Retinal pigment epithelial cell (primary cell): ENCODE measurements around the gene VIP.

Source experiments
- DNase-seq: peaks from one replicate; pipeline ENCODE4 v3.0.0-alpha.2; 2010; ENCODE audit warnings: low read depth
- H3K4me3 ChIP-seq: 2 replicates; pipeline ENCODE4 v1.5.1; 2011; ENCODE audit warnings: mild to moderate bottlenecking, low read length, control low read depth, moderate library complexity
- CTCF ChIP-seq: conservative IDR thresholded peaks from 2 replicates; pipeline ENCODE4 v1.5.1; 2011; ENCODE audit warnings: low read depth, low read length, control low read depth, inconsistent platforms

VIP gene

GRCh38 chr6:152775428-152775827 is 24.8 kb downstream of the VIP start:
- no peak overlapping the region for H3K4me3 ChIP-seq
- no peak for DNase-seq
- no peak for TF ChIP-seq CTCF

- TF ChIP-seq CTCF, result no peak
- no peak for DNase-seq
- H3K4me3 ChIP-seq, result no peak overlapping the region
Measured at GRCh38 chr6:152776833-152777232, 26.2 kb downstream of the VIP start.

DNA sequence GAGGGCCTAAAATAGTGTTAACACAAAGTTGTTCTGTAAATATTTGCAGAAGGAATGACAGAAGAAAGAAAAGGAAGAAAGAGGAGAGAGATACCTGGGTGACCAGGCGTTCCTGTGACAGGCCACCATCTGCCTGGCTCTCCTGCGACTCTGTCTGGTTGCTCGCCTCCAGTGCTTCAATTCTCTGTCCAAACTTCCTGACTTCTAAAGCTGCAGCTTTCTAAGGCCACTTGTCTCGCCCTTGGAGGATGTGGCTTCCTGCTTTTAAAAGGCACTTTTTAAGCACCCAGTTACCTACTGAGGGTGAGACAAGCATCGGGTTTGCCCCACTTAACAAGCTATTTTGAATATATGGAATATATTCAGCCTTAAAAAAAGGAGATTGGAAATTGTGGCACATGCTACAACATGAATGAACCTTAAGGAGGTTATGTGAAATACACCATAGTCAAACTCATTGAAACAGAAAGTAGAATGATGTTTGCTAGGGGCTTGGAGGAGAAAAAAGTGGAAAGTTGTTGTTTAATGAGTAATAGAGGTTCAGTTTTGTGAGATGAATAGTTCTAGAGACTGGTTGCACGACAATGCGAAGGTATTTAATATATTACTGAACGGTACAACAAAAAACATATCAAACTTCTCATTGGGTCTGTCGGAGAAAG is 32.8 kb downstream of the VIP start:
- H3K4me3 ChIP-seq, result no peak overlapping the region
- DNase-seq, result no peak
- no peak for TF ChIP-seq CTCF

- no peak for DNase-seq
- H3K4me3 ChIP-seq, result no peak overlapping the region
- no peak for TF ChIP-seq CTCF
Measured at GRCh38 chr6:152794696-152795095, 44.1 kb downstream of the VIP start.

GRCh38 chr6:152804150-152804549 is 53.6 kb downstream of the VIP start:
- no peak for DNase-seq

More at GRCh38 chr6:152804150-152804549, 53.6 kb downstream of the VIP start:
- TF ChIP-seq CTCF, result no peak
- no peak overlapping the region for H3K4me3 ChIP-seq
